NT2/D1 (cell line): ENCODE measurements around the gene ASB6.

Source experiments
- SUZ12 ChIP-seq: IDR thresholded peaks from 2 replicates; pipeline ENCODE4 v1.6.1; 2011; ENCODE audit not compliant: insufficient read length, insufficient read depth; ENCODE audit errors: extremely low read depth
- YY1 ChIP-seq: IDR thresholded peaks from 2 replicates; pipeline ENCODE4 v1.6.1; 2011; ENCODE audit not compliant: insufficient read length, insufficient read depth

- TF ChIP-seq YY1 = no peak
- TF ChIP-seq SUZ12 = no peak
These were observed 10.2 kb downstream of the ASB6 start for GRCh38 chr9:129631674-129632129.
